Muscle of arm (tissue), 12 donors: ENCODE measurements around the gene SFT2D1. TPM values are rescaled to one million over a fixed set of nuclear protein-coding genes. Genes with fewer than 3 reads are reported as not detected.

ENCODE experiments used
- DNase-seq: peaks from one replicate; pipeline ENCODE4 v3.0.0-alpha.2; 2013
- polyA plus RNA-seq, 12 donors: library from polyadenylated mRNA; unstranded; fragments of 120-200 nt; gene quantifications; one replicate each; pipeline ENCODE4 v1.2.1, GENCODE V29; 2013; ENCODE audit not compliant: insufficient read length in 12 of 12

SFT2D1 gene
- polyA plus RNA-seq, 12 donors, result 21.8 to 45.8 (median 37.6) TPM; not detected in 1

- no peak for DNase-seq
These were observed 34.1 kb downstream of the SFT2D1 start, which contains the start of gene PRR18 for GRCh38 chr6:166308033-166308768. TSS of gene PRR18 (minus strand) at chr6:166308392. CDS start at chr6:166308142, 250 bp downstream.

- no peak for DNase-seq
These were observed 35.0 kb downstream of the SFT2D1 start for GRCh38 chr6:166307082-166308032.

GRCh38 chr6:166306378-166307081 lies 35.8 kb downstream of the SFT2D1 start:
- DNase-seq, result no peak

- DNase-seq, result no peak
These were observed 36.7 kb downstream of the SFT2D1 start for GRCh38 chr6:166305562-166306117.

- DNase-seq, result no peak
These were observed 38.2 kb downstream of the SFT2D1 start for GRCh38 chr6:166304106-166304505.

GRCh38 chr6:166301611-166302529 lies 40.5 kb downstream of the SFT2D1 start:
- DNase-seq, result no peak

- DNase-seq, result no peak
These were observed 41.9 kb downstream of the SFT2D1 start for GRCh38 chr6:166300357-166300987.

GRCh38 chr6:166297606-166298005 lies 44.7 kb downstream of the SFT2D1 start:
- DNase-seq, result no peak

- no peak for DNase-seq
These were observed 46.1 kb downstream of the SFT2D1 start for GRCh38 chr6:166296035-166296883.

- no peak for DNase-seq
These were observed 48.4 kb downstream of the SFT2D1 start for GRCh38 chr6:166293731-166294584.

- no peak for DNase-seq
These were observed 52.9 kb downstream of the SFT2D1 start for GRCh38 chr6:166289207-166290060.

- DNase-seq, result no peak
These were observed 55.5 kb downstream of the SFT2D1 start for GRCh38 chr6:166286839-166287271.

GRCh38 chr6:166285233-166285632 lies 57.1 kb downstream of the SFT2D1 start:
- DNase-seq, result no peak

GRCh38 chr6:166284640-166285039 lies 57.7 kb downstream of the SFT2D1 start:
- DNase-seq, result no peak

GRCh38 chr6:166282394-166283032 lies 59.8 kb downstream of the SFT2D1 start:
- DNase-seq, result no peak

GRCh38 chr6:166281104-166281503 lies 61.2 kb downstream of the SFT2D1 start:
- DNase-seq, result no peak

GRCh38 chr6:166279393-166279679 lies 63.0 kb downstream of the SFT2D1 start:
- DNase-seq, result no peak
